Neuronal stem cell (in vitro differentiated cells): ENCODE measurements around the gene SLC12A7.

Source experiments
- DNase-seq: peaks from one replicate; pipeline ENCODE4 v3.0.0-alpha.2; 2013; ENCODE audit warnings: low spot score
- H2AFZ ChIP-seq: one replicate; pipeline ENCODE4 v1.6.1; 2013; ENCODE audit warnings: mild to moderate bottlenecking, low read length, inconsistent platforms
- H2AK5ac ChIP-seq: 2 replicates; pipeline ENCODE4 v1.6.1; 2013; ENCODE audit warnings: low read depth, mild to moderate bottlenecking, inconsistent platforms, low read length, moderate library complexity, mixed read lengths
- H2BK120ac ChIP-seq: 2 replicates; pipeline ENCODE4 v1.6.1; 2013; ENCODE audit warnings: low read depth, mild to moderate bottlenecking, inconsistent platforms, low read length, moderate library complexity, mixed read lengths
- H2BK12ac ChIP-seq: one replicate; pipeline ENCODE4 v1.6.1; 2013; ENCODE audit warnings: low read length, inconsistent platforms
- H2BK15ac ChIP-seq: 2 replicates; pipeline ENCODE4 v1.6.1; 2013; ENCODE audit warnings: mild to moderate bottlenecking, low read length, inconsistent platforms, mixed read lengths
- H2BK5ac ChIP-seq: one replicate; pipeline ENCODE4 v1.6.1; 2013; ENCODE audit warnings: inconsistent platforms, mild to moderate bottlenecking, low read length, moderate library complexity
- H3K14ac ChIP-seq: one replicate; pipeline ENCODE4 v1.6.1; 2013; ENCODE audit warnings: low read length, inconsistent platforms
- H3K18ac ChIP-seq: 2 replicates; pipeline ENCODE4 v1.6.1; 2013; ENCODE audit warnings: low read length, inconsistent platforms
- H3K23ac ChIP-seq: 2 replicates; pipeline ENCODE4 v1.6.1; 2013; ENCODE audit warnings: low read depth, mild to moderate bottlenecking, mixed read lengths, low read length, inconsistent platforms; ENCODE audit not compliant: poor library complexity
- H3K27ac ChIP-seq: replicated peaks from 3 replicates; pipeline ENCODE4 v1.5.1; 2013; ENCODE audit warnings: low read length, inconsistent platforms
- H3K27me3 ChIP-seq, 3 experiments: 2 replicates each; pipeline ENCODE4 v1.6.1; 2013; ENCODE audit warnings: low read length in 3 of 3, mild to moderate bottlenecking in 2 of 3, inconsistent platforms in 1 of 3, low read depth in 1 of 3, mixed read lengths in 1 of 3, moderate library complexity in 1 of 3; ENCODE audit not compliant: control insufficient read depth in 3 of 3, insufficient read depth in 3 of 3
- H3K36me3 ChIP-seq, 2 donors: replicated peaks in 1 of 2; 2 replicates each; pipeline ENCODE4 v1.6.1; 2013; ENCODE audit warnings: low read length in 2 of 2; ENCODE audit not compliant: control insufficient read depth in 2 of 2, insufficient read depth in 2 of 2
- H3K4ac ChIP-seq: 2 replicates; pipeline ENCODE4 v1.6.1; 2013; ENCODE audit warnings: inconsistent platforms, mild to moderate bottlenecking, low read length, moderate library complexity
- H3K4me1 ChIP-seq, 2 donors: 1 replicate in 1 of 2; 2 replicates in 1 of 2; pipeline ENCODE4 v1.6.1; 2013; ENCODE audit warnings: low read length in 2 of 2, low read depth in 1 of 2; ENCODE audit not compliant: control insufficient read depth in 2 of 2, insufficient read depth in 1 of 2
- H3K4me2 ChIP-seq: one replicate; pipeline ENCODE4 v1.6.1; 2013; ENCODE audit warnings: mild to moderate bottlenecking, low read length, inconsistent platforms; ENCODE audit not compliant: insufficient read depth, poor library complexity, severe bottlenecking
- H3K4me3 ChIP-seq, 2 donors: 2 replicates each; pipeline ENCODE4 v1.5.1; 2013; ENCODE audit warnings: low read length in 2 of 2, mild to moderate bottlenecking in 2 of 2, inconsistent platforms in 1 of 2, moderate library complexity in 1 of 2
- H3K79me1 ChIP-seq: one replicate; pipeline ENCODE4 v1.6.1; 2013; ENCODE audit warnings: low read depth, mild to moderate bottlenecking, inconsistent platforms, low read length, moderate library complexity
- H3K9ac ChIP-seq: one replicate; pipeline ENCODE4 v1.6.1; 2013; ENCODE audit warnings: mild to moderate bottlenecking, low read depth, low read length, inconsistent platforms; ENCODE audit not compliant: poor library complexity
- H3K9me3 ChIP-seq, 2 donors: replicated peaks in 1 of 2; 2 replicates each; pipeline versions ENCODE3 to v1.6.1; 2013; ENCODE audit warnings: low read length in 2 of 2, mild to moderate bottlenecking in 2 of 2, inconsistent platforms in 1 of 2, low read depth in 1 of 2, mixed read lengths in 1 of 2, moderate library complexity in 1 of 2; ENCODE audit not compliant: control insufficient read depth in 2 of 2, insufficient read depth in 1 of 2
- H4K8ac ChIP-seq: one replicate; pipeline ENCODE4 v1.6.1; 2013; ENCODE audit warnings: low read depth, mild to moderate bottlenecking, inconsistent platforms, low read length, moderate library complexity
- H4K91ac ChIP-seq: one replicate; pipeline ENCODE4 v1.6.1; 2013; ENCODE audit warnings: low read length, low read depth, mild to moderate bottlenecking, inconsistent platforms; ENCODE audit not compliant: poor library complexity
- WGBS, 2 donors: extraction: QIAGEN DNeasy Blood & Tissue Kit; methylation state at CpG; one replicate each; pipeline ENCODE4 v1.1.7; 2013; ENCODE audit warnings: missing lambda C conversion rate in 2 of 2, mixed read lengths in 1 of 2; ENCODE audit not compliant: insufficient read length in 2 of 2, insufficient replicate concordance in 1 of 2; ENCODE audit errors: extremely low coverage in 2 of 2; 5-methylcytosine and 5-hydroxymethylcytosine counted together

Gene SLC12A7

GRCh38 chr5:1119312-1119831 is 7.5 kb upstream of the SLC12A7 start:
- H3K4me3 ChIP-seq = no peak overlapping the region

GRCh38 chr5:1118738-1119137 is 6.9 kb upstream of the SLC12A7 start:
- Histone ChIP-seq H4K8ac (no peak overlapping the region), H2BK15ac (peak overlapping the region; percentile 79), H3K23ac (peak overlapping the region; percentile 18), H3K4me1 (peaks cover 0 to 10% of the 10 kb centered on the region in 2 donors), H2BK12ac (no peak overlapping the region), H3K4ac (peak overlapping the region; percentile 56), H3K14ac (no peak overlapping the region), H3K27ac (no peak overlapping the region), H2AK5ac (peak overlapping the region; percentile 98), H3K18ac (no peak overlapping the region), H3K4me2 (no peak overlapping the region), H3K36me3 (no peaks in the 10 kb centered on the region), H3K9me3 (no peaks in the 10 kb centered on the region), H2AFZ (no peak overlapping the region), H3K9ac (peak overlapping the region; percentile 15), H3K27me3 (peaks cover 0 to 41% (median 0%) of the 10 kb centered on the region in 3 experiments), H2BK5ac (no peak overlapping the region), H3K4me3 (no peak overlapping the region), H2BK120ac (no peak overlapping the region), H3K79me1 (peaks cover 4% of the 10 kb centered on the region), H4K91ac (no peak overlapping the region)
- WGBS, 2 donors = no CpG with 5 or more reads among the region's 15 CpGs
- no peak for DNase-seq

More at GRCh38 chr5:1119312-1119831, 7.5 kb upstream of the SLC12A7 start:
- Histone ChIP-seq H3K23ac (peak overlapping the region; percentile 18), H3K4ac (peak overlapping the region; percentile 66), H3K27me3 (peaks cover 0 to 44% (median 0%) of the 10 kb centered on the region in 3 experiments), H2BK15ac (peak overlapping the region; percentile 15), H2BK120ac (no peak overlapping the region), H3K4me2 (no peak overlapping the region), H3K36me3 (no peaks in the 10 kb centered on the region), H3K4me1 (peaks cover 0 to 10% of the 10 kb centered on the region in 2 donors), H2BK5ac (no peak overlapping the region), H3K9me3 (peaks cover 0 to 4% of the 10 kb centered on the region in 2 donors), H3K27ac (no peak overlapping the region), H3K14ac (peak overlapping the region; percentile 9), H4K8ac (no peak overlapping the region), H2AFZ (no peak overlapping the region), H4K91ac (no peak overlapping the region), H3K18ac (peak overlapping the region; percentile 20), H3K79me1 (peaks cover 4% of the 10 kb centered on the region), H3K9ac (peak overlapping the region; percentile 50), H2BK12ac (peak overlapping the region; percentile 7), H2AK5ac (peak overlapping the region; percentile 98)
- no CpG with 5 or more reads among the region's 28 CpGs for WGBS, 2 donors
- DNase-seq = no peak

DNA sequence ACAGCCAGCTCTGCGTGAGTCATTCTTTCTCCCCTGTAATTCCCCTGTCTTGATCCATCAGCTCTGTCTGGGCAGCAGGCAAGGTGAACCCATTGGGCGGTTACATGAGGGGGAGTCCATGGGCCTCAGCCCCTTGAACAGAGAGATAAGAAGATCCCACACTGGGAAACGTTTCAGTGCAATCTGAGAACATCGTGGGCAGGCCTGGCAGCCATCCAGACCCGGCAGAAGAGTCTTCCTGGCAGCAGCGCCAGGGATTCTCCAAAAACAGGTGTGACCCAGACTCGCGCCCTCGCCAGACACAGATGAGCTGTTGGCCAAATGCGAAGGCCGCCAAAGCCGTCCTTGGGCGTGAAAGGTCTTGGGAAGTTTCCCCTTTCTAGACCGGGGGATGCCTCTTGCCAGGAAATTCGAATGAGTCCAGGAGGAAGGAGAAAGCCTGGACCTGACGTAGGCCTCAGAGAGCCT is 6.4 kb upstream of the SLC12A7 start:
- H3K36me3 ChIP-seq = no peaks in the 10 kb centered on the region
- peaks cover 4% of the 10 kb centered on the region for H3K79me1 ChIP-seq
- no peak overlapping the region for H4K8ac ChIP-seq
- no peak overlapping the region for H3K4me2 ChIP-seq
- no peak overlapping the region for H4K91ac ChIP-seq
- peaks cover 0 to 10% of the 10 kb centered on the region in 2 donors for H3K4me1 ChIP-seq
- no peak overlapping the region for H2BK5ac ChIP-seq
- H3K18ac ChIP-seq = no peak overlapping the region
- no peak for DNase-seq
- H2BK120ac ChIP-seq = peak overlapping the region; percentile 96
- H2BK12ac ChIP-seq = no peak overlapping the region
- no peak overlapping the region for H3K4ac ChIP-seq
- no peak overlapping the region for H3K4me3 ChIP-seq
- H2AK5ac ChIP-seq = peak overlapping the region; percentile 8
- H2BK15ac ChIP-seq = no peak overlapping the region
- peaks cover 0 to 41% (median 0%) of the 10 kb centered on the region in 3 experiments for H3K27me3 ChIP-seq
- H3K27ac ChIP-seq = no peak overlapping the region
- H3K14ac ChIP-seq = no peak overlapping the region
- H2AFZ ChIP-seq = no peak overlapping the region
- no CpG with 5 or more reads among the region's 16 CpGs for WGBS, 2 donors
- H3K9me3 ChIP-seq = no peaks in the 10 kb centered on the region
- H3K9ac ChIP-seq = no peak overlapping the region
- no peak overlapping the region for H3K23ac ChIP-seq

DNA sequence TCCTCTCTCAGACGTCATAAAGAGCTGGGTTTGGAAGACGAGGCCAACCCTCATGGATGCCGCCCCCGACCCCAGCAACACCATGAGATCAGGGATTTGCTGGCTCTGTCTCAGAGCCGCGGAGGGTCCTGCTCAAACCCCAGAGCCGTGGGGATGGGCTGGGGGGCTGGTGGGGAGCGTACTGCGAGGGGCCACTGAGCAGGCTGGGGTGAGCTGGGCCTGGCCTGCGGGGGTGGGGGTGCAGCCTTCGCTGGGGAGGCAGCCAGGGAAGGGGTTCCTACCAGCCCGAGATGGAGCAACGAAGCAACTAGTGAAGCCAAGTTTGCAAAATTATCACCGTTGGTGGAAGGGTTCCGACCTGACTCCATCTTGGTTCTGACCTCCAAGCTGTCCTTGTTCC is 5.1 kb upstream of the SLC12A7 start:
- Histone ChIP-seq H2AFZ (no peak overlapping the region), H2BK120ac (no peak overlapping the region), H3K4ac (no peak overlapping the region), H3K4me2 (no peak overlapping the region), H2BK15ac (no peak overlapping the region), H3K14ac (no peak overlapping the region), H3K79me1 (peaks cover 4% of the 10 kb centered on the region), H3K27me3 (peaks cover 0 to 46% (median 0%) of the 10 kb centered on the region in 3 experiments), H3K23ac (no peak overlapping the region), H3K18ac (no peak overlapping the region), H3K4me3 (no peak overlapping the region), H2BK5ac (no peak overlapping the region), H3K4me1 (peaks cover 0 to 12% of the 10 kb centered on the region in 2 donors), H2AK5ac (no peak overlapping the region), H3K27ac (no peak overlapping the region), H4K8ac (no peak overlapping the region), H3K9me3 (no peaks in the 10 kb centered on the region), H3K36me3 (no peaks in the 10 kb centered on the region), H3K9ac (no peak overlapping the region), H4K91ac (no peak overlapping the region), H2BK12ac (no peak overlapping the region)
- no peak for DNase-seq
- no CpG with 5 or more reads among the region's 15 CpGs for WGBS, 2 donors
